ENCODE measurements around the gene CHST11. TPM values are rescaled to one million over a fixed set of nuclear protein-coding genes. Genes with fewer than 3 reads are reported as not detected.

Gene CHST11
- total RNA-seq, 2 donors from 2014 or later, result 4.6 to 14.5 TPM

- 90 to 92% methylated on average over 7 of the region's 7 CpGs for WGBS, 2 donors
- Histone ChIP-seq H3K36me3 (replicated peaks in 1 of 2; ENCODE audit: insufficient read depth in 1 of 2, low read depth in 2 of 2) (no peaks in the 10 kb centered on the region), H3K4me3 (no peak overlapping the region), H3K27ac (no peak overlapping the region), H3K4me1 (peaks cover 5% of the 10 kb centered on the region), H3K27me3 (no peaks in the 10 kb centered on the region), H3K9me3 (no peaks in the 10 kb centered on the region)
- intact Hi-C loops (cut with DNase I), result no loop called here
- no peak for ATAC-seq
- no peak for DNase-seq
- no peak for TF ChIP-seq CTCF (IDR thresholded peaks at IDR 0.05)
- TF ChIP-seq POLR2A (IDR thresholded peaks at IDR 0.05), result no peak
These were observed 240.4 kb downstream of the CHST11 start for GRCh38 chr12:104697186-104697585.

- ATAC-seq, result no peak
- intact Hi-C loops (cut with DNase I), result no loop called here
- H3K9me3 ChIP-seq, result no peaks in the 10 kb centered on the region
- H3K4me1 ChIP-seq, result peaks cover 5% of the 10 kb centered on the region
- no peak overlapping the region for H3K27ac ChIP-seq
- no peak overlapping the region for H3K4me3 ChIP-seq
- 67 to 69% methylated on average over 3 of the region's 3 CpGs for WGBS, 2 donors
- H3K36me3 ChIP-seq (replicated peaks in 1 of 2; ENCODE audit: insufficient read depth in 1 of 2, low read depth in 2 of 2), result no peaks in the 10 kb centered on the region
- no peak for TF ChIP-seq POLR2A (IDR thresholded peaks at IDR 0.05)
- no peak for TF ChIP-seq CTCF (IDR thresholded peaks at IDR 0.05)
- no peak for DNase-seq
- no peaks in the 10 kb centered on the region for H3K27me3 ChIP-seq
These were observed 242.1 kb downstream of the CHST11 start for GRCh38 chr12:104698871-104699270.

- Histone ChIP-seq H3K27ac (no peak overlapping the region), H3K36me3 (replicated peaks in 1 of 2; ENCODE audit: insufficient read depth in 1 of 2, low read depth in 2 of 2) (no peaks in the 10 kb centered on the region)
- intact Hi-C loops (cut with DNase I), result no loop called here
These were observed 242.9 kb downstream of the CHST11 start for GRCh38 chr12:104699489-104700190.

GRCh38 chr12:104700324-104700723 lies 243.6 kb downstream of the CHST11 start:
- no peak overlapping the region for H3K4me3 ChIP-seq
- WGBS, 2 donors, result 93 to 94% methylated on average over 1 of the region's 1 CpG

More at GRCh38 chr12:104699489-104700190, 242.9 kb downstream of the CHST11 start:
- Histone ChIP-seq H3K9me3 (no peaks in the 10 kb centered on the region), H3K4me3 (no peak overlapping the region), H3K4me1 (peaks cover 5% of the 10 kb centered on the region), H3K27me3 (no peaks in the 10 kb centered on the region)
- TF ChIP-seq POLR2A (IDR thresholded peaks at IDR 0.05) (no peak), CTCF (IDR thresholded peaks at IDR 0.05) (no peak)
- no peak for ATAC-seq
- 85 to 91% methylated on average over 5 of the region's 5 CpGs for WGBS, 2 donors
- DNase-seq, result no peak

More at GRCh38 chr12:104700324-104700723, 243.6 kb downstream of the CHST11 start:
- no peaks in the 10 kb centered on the region for H3K27me3 ChIP-seq
- DNase-seq (no peak), ATAC-seq (no peak)
- peaks cover 5% of the 10 kb centered on the region for H3K4me1 ChIP-seq
- intact Hi-C loops (cut with DNase I), result no loop called here
- H3K36me3 ChIP-seq (replicated peaks in 1 of 2; ENCODE audit: insufficient read depth in 1 of 2, low read depth in 2 of 2), result no peaks in the 10 kb centered on the region
- TF ChIP-seq POLR2A (IDR thresholded peaks at IDR 0.05) (no peak), CTCF (IDR thresholded peaks at IDR 0.05) (no peak)
- no peak overlapping the region for H3K27ac ChIP-seq
- no peaks in the 10 kb centered on the region for H3K9me3 ChIP-seq
